Transverse colon (tissue), 4 donors: ENCODE measurements around the gene CADPS2. TPM values are rescaled to one million over a fixed set of nuclear protein-coding genes. Genes with fewer than 3 reads are reported as not detected.

Experiments
- DNase-seq: peaks from one replicate; pipeline ENCODE4 v3.0.0-alpha.2; 2019
- H3K27ac ChIP-seq, 4 donors: fragments of 200-600 bp; sonication (generic); 2 replicates each; pipeline ENCODE4 v1.5.1; 2016 to 2018; ENCODE audit warnings: inconsistent platforms in 4 of 4
- H3K27me3 ChIP-seq: fragments of 200-600 bp; sonication (generic); 2 replicates; pipeline ENCODE4 v1.5.1; 2017; ENCODE audit warnings: inconsistent platforms
- H3K36me3 ChIP-seq, 4 donors: fragments of 200-600 bp; sonication (generic); 2 replicates each; pipeline ENCODE4 v1.5.1; 2017 to 2019; ENCODE audit warnings: inconsistent platforms in 4 of 4
- H3K4me1 ChIP-seq, 4 donors: fragments of 200-600 bp; sonication (generic); 2 replicates each; pipeline ENCODE4 v1.5.1; 2017 to 2020; ENCODE audit warnings: inconsistent platforms in 4 of 4
- H3K4me3 ChIP-seq, 4 donors: fragments of 200-600 bp; sonication (generic); 1 replicate in 1 of 4; 2 replicates in 3 of 4; pipeline versions ENCODE4 v1.5.1 to v1.6.1; 2017 to 2019; ENCODE audit warnings: inconsistent platforms in 4 of 4
- H3K9me3 ChIP-seq, 2 donors: fragments of 200-600 bp; sonication (generic); 2 replicates each; pipeline ENCODE4 v1.5.1; 2017 to 2019; ENCODE audit warnings: inconsistent platforms in 2 of 2
- EP300 ChIP-seq: sonication (generic); formaldehyde crosslinking; IDR thresholded peaks from one replicate; pipeline ENCODE4 v1.6.1; 2017; ENCODE audit warnings: antibody characterized with exemption, low read depth
- POLR2A ChIP-seq: fragments of 450-650 bp; IDR thresholded peaks from one replicate; pipeline ENCODE4 v1.6.1; 2016; ENCODE audit warnings: antibody characterized with exemption, mild to moderate bottlenecking, moderate library complexity
- POLR2AphosphoS5 ChIP-seq, 3 donors: sonication (generic); formaldehyde crosslinking; IDR thresholded peaks; one replicate each; pipeline ENCODE4 v1.6.1; 2016; ENCODE audit warnings: antibody characterized with exemption in 3 of 3
- WGBS, 2 donors: methylation state at CpG; one replicate each; pipeline ENCODE4 v1.1.5; 2018; ENCODE audit warnings: low coverage in 1 of 2; 5-methylcytosine and 5-hydroxymethylcytosine counted together
- in situ Hi-C, 4 donors: fragments of 200-750 bp; cut with MboI; loops; one replicate each; pipeline versions ENCODE4 v1.15.0 to v1.15.1; 2017; ENCODE audit warnings: low sequenced_read_pairs in 3 of 4, low pct_ligation_motif_present in 1 of 4, low pct_unique_long_range_greater_than_20kb in 1 of 4
- intact Hi-C: fragments of 100-400 bp; cut with DNase I; formaldehyde crosslinking; loops from one replicate; pipeline ENCODE4 v1.15.1; 2023; ENCODE audit warnings: low total_unique reads
- total RNA-seq, 4 donors: library from RNA; depleted of rRNA; stranded (reverse); fragments of >200 nt; gene quantifications; one replicate each; pipeline ENCODE4 v1.1.0, GENCODE V29; 2016
- TF ChIP-seq, protein P1 (sequence below), 5 experiments: fragments of 200-600 bp in 3 of 5; fragments of 450-650 bp in 2 of 5; sonication (generic) in 3 of 5; IDR thresholded peaks; 1 replicate in 2 of 5; 2 replicates in 3 of 5; pipeline ENCODE4 v1.5.1; 2016 to 2017; ENCODE audit warnings: antibody characterized with exemption in 5 of 5, inconsistent platforms in 3 of 5, mild to moderate bottlenecking in 2 of 5, moderate library complexity in 1 of 5

CADPS2 gene
- total RNA-seq, 4 donors from 2014 or later: 9.0 to 15.2 (median 12.6) TPM

DNA sequence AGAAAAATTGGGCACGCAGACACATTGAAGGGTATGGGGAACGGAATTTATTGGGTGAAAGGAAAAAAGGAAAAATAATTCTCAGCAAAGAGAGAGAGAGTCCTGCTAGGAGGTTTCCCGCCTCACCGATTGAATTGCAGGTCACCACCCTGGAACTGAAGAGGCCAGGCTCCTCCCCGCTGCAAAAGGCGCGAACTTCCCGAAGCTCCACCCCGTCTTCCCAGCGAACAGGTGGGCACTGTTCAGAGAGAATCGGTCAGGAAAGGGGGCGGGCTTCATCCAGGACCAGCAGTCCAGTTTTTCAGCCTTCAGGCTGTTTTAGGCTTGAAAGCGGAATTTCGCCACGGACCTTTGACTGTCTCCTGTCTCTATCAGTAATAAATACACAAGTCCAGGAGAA is 27.3 kb upstream of the CADPS2 start:
- WGBS, 2 donors: 87 to 93% methylated on average over 10 to 15 of the region's 15 CpGs
- Histone ChIP-seq H3K27ac (no peak overlapping the region), H3K27me3 (no peaks in the 10 kb centered on the region), H3K36me3 (no peaks in the 10 kb centered on the region), H3K4me1 (no peaks in the 10 kb centered on the region), H3K9me3 (no peaks in the 10 kb centered on the region), H3K4me3 (no peak overlapping the region)
- TF ChIP-seq EP300 (no peak), POLR2AphosphoS5 (IDR thresholded peaks at IDR 0.05) (no peak), POLR2A (no peak)
- TF ChIP-seq, protein P1, sequence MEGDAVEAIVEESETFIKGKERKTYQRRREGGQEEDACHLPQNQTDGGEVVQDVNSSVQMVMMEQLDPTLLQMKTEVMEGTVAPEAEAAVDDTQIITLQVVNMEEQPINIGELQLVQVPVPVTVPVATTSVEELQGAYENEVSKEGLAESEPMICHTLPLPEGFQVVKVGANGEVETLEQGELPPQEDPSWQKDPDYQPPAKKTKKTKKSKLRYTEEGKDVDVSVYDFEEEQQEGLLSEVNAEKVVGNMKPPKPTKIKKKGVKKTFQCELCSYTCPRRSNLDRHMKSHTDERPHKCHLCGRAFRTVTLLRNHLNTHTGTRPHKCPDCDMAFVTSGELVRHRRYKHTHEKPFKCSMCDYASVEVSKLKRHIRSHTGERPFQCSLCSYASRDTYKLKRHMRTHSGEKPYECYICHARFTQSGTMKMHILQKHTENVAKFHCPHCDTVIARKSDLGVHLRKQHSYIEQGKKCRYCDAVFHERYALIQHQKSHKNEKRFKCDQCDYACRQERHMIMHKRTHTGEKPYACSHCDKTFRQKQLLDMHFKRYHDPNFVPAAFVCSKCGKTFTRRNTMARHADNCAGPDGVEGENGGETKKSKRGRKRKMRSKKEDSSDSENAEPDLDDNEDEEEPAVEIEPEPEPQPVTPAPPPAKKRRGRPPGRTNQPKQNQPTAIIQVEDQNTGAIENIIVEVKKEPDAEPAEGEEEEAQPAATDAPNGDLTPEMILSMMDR (IDR thresholded peaks at IDR 0.05): no peak
- no peak for DNase-seq
- intact Hi-C loops (no loop called here), in situ Hi-C loops (no loop called here)

DNA sequence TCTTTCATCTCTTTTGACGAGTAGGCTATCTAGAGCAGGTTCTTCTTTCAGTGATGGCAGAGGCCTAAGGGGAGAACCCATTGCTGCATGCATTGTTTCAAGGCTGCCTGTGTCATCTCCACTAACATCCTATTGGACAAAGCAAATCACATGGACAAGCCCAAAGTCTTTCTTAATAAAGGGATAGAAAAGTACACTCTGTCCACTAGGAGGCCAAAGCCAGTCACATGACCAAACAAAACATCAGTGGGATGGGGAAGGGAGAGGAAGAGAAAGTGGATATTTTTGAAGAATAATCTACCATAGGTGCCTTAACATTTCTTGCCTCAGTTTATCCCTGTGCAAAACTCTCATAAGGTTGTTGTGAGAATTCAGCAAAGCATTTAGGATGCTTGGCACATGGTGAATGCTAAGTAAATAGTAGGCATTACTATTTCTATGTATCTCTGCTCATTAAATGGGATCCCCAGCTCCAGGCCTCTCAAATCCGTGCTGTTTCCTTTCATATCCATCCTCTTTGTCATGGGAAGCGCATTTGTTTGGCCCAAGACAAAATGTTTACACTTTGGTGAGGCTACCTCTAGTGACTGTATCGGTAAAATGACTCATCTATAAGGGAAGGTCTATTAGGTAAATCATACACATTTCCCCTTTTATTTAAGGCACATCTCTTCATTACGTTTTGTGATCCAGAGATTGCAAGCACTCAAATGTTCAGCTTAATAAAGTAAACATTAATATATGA is 16.7 kb upstream of the CADPS2 start:
- no peak for DNase-seq
- no peak overlapping the region for H3K27ac ChIP-seq
- H3K9me3 ChIP-seq: no peaks in the 10 kb centered on the region
- intact Hi-C loops: no loop called here
- TF ChIP-seq, protein P1 (IDR thresholded peaks at IDR 0.05): no peak
- TF ChIP-seq POLR2AphosphoS5 (IDR thresholded peaks at IDR 0.05) (no peak), EP300 (no peak), POLR2A (no peak)
- no peaks in the 10 kb centered on the region for H3K4me1 ChIP-seq
- H3K27me3 ChIP-seq: no peaks in the 10 kb centered on the region
- H3K4me3 ChIP-seq: no peak overlapping the region
- in situ Hi-C loops: no loop called here
- WGBS, 2 donors: 76 to 87% methylated on average over 5 of the region's 5 CpGs
- H3K36me3 ChIP-seq: no peaks in the 10 kb centered on the region

DNA sequence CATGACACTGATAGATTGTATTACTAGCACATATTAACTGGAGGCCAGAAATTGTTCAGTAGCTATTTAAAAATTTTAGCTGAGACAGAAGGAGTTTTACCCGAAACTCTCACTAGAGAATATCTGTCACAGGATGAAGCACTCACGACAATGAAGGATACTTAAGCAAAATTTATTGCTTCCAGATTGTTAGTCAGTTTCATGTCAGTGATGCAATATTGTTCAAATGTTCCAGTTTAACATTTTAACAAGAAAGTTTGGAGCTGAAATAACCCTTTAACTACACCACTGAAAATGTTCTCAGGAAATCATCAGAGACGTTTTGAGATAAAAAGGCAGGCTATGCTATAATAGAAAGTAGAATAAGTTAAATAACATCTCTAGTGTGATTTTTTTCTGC is 15.0 kb upstream of the CADPS2 start:
- 61% methylated on average over 3 of the region's 3 CpGs for WGBS, 2 donors
- intact Hi-C loops: no loop called here
- no peak overlapping the region for H3K4me3 ChIP-seq

DNA sequence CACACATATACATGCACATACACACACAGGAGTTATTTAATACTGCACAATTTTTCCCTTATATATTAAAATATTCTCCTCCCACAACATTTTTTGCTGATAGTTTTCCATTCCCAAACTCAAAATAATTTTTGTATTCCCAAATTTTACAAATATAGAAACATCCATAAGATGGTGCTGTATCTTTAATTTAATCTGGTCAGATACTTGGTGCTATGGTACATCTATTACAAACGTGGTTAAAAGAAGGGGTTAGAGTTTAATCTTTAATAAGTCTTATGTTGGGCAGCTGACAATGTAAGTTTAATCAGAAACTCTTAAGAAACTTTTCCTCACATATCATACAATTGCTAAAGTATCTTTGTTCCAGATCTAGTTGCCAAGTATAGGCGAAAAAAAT is 10.2 kb upstream of the CADPS2 start:
- Histone ChIP-seq H3K27me3 (no peaks in the 10 kb centered on the region), H3K9me3 (no peaks in the 10 kb centered on the region), H3K4me1 (no peaks in the 10 kb centered on the region), H3K27ac (no peak overlapping the region), H3K4me3 (no peak overlapping the region), H3K36me3 (no peaks in the 10 kb centered on the region)
- DNase-seq: no peak
- in situ Hi-C loops (no loop called here), intact Hi-C loops (no loop called here)
- TF ChIP-seq, protein P1 (IDR thresholded peaks at IDR 0.05): no peak
- TF ChIP-seq EP300: no peak
- TF ChIP-seq POLR2A: no peak
- 38 to 42% methylated on average over 2 of the region's 2 CpGs for WGBS, 2 donors

More for the DNA sequence above, 15.0 kb upstream of the CADPS2 start:
- no peak for TF ChIP-seq POLR2A
- TF ChIP-seq, protein P1 (IDR thresholded peaks at IDR 0.05): no peak
- no peak for TF ChIP-seq POLR2AphosphoS5 (IDR thresholded peaks at IDR 0.05)
- no peak for TF ChIP-seq EP300
- Histone ChIP-seq H3K36me3 (no peaks in the 10 kb centered on the region), H3K9me3 (no peaks in the 10 kb centered on the region), H3K27me3 (no peaks in the 10 kb centered on the region), H3K4me1 (no peaks in the 10 kb centered on the region), H3K27ac (no peak overlapping the region)
- no peak for DNase-seq
- in situ Hi-C loops: no loop called here
